CD4-positive, alpha-beta T cell treated with Interleukin-21 for 1 hour (primary cell): ENCODE measurements around the gene LRMDA.

Experiments
- DNase-seq: peaks from one replicate; pipeline ENCODE4 v3.0.0-alpha.2; 2020

Gene LRMDA

DNA sequence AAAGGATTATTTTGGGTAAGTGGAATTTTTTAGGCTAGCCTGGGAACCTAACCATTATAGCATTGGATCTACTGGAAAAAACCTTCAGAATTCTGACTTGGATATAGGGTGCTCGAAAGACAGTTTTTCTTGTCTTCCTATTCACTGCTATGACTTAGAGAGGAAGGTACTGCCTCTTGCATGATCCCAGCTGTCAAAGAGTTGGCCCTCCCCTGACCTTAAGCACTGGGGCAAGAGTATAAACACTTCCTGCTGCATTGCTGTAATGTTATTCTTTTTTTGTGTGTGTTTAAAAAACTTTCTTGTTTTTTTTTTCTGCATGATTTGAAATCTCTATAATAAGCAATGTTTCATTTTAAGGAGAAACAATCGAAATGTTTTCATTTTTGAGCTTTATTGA, 113.0 kb downstream of the LRMDA start:
- no peak for DNase-seq

DNA sequence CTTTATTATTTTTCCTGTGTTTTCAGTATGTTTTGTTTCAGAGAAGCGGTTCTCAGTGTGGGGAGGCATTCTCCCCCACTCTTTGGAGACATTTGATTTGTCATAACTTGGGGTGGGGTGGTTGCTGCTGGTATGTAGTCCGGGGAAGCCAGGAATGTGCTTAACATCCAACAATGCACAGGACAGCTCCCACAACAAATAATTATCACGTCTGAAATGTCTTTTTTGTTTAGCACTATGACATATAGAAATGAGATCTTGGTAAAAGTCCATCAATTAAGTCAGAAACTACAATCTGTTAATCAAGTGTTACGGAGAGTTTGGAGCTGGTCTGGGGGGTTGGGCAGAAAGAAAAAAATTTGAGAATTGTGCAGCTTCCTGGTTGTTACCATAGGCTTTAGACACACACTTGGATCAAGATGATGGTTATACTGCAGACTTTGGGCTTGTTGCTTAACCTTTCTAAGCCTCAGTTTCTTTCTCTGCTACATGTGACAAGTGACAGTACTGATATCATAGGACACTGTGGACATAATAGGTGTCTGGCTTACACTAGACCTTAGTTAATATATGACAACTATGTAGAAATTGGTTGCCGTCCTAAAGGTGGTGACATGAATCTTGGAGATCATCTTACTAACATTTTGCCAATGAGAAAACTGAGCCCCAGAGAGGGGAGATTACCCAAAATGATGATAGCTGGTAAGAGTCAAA, 113.7 kb downstream of the LRMDA start:
- no peak for DNase-seq

DNA sequence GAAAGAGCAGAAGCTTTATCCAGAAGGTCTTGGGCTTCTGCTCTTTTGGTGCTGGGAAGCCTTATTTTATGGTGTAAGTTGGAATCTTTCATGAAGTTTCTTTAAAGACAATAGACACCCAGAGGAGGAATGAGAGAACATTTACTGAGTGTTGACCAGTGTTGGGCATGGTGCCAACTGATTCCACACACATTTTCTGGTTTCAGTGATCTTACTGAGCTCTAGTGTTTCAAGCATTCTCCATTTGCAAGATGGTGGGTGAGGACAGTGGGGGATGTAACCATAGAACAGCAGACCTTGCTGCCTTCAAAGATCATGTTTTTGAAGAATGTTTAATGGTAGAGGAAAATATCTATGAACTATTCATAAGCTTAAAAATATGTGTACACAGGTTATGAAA, 114.6 kb downstream of the LRMDA start:
- DNase-seq: no peak

DNA sequence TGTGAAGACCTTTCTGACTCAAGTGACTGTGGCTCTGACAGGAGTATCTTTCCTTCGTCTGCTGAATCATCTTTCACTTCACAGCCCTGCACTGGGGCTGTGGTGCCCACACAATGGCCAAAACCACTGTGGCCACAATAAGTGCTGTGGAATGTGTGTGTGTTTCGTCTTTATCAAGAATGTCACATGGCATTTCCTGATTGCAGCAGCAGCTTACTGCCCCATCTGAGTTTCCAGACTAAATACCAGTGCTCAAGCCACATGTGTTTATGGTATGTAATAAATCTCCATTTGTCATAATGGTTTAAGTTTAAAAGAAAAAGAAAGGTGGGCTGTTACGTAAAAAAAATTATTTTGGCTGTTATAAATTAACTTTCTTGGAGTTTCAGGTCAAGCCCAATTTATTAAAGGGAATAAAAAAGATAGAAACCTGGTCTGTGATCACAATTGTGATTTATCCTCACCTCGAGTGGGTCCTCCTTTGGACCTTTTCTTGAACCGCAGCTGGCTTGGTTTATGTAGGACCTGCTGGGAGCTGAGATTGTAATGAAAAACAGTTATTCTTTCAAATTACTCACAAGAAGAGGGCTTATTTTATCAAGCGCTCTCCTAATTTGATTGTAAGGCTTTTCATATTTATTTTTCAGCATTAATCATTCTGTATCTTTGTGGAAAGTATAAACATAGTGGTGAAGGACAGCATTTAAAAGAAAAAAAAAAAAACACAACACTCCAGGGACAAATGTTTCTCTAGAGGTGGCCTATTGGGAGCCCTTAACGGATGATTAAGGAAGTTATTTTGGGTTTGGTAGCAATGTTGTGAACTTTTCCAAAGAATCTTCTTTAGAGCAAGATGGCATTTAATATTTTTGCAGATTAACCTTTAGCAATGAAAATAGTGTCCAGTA, 116.2 kb downstream of the LRMDA start:
- DNase-seq: no peak

DNA sequence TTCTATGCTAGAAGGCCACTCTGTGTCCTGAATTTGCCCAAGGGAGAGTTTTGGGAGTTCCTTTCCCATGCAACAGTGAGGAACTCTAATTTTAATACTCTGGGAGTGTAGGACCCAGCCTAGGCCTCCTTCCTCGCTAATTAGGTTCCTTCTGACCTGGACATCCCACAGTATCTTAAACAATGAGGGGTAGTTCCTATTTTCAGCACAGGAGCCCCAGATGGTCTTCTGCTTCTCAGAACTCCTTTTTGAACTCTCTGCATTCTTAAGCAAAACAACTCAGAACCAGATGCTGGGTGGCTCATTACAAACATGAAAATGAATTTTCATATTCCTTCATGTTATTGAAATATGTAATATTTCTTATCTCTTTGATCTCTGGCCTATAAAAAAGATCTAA, 116.9 kb downstream of the LRMDA start:
- no peak for DNase-seq

DNA sequence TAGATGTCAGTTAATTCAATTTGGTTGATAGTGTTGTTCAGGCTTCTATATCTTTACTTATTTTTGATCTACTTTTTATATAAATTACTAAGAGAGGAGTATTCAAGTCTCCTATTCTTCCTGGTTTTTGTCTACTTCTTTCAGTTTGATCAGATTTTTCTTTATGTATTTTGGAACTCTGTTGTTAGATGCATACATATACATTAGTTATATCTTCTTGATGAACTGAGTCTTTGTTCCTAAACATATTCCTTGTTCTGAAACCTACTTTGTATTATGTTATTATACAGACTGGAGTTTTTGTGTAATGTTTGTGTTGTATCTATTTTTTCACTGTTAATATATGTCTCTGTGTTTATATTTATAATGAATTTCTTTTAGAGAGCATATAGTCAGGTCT, 118.8 kb downstream of the LRMDA start:
- DNase-seq: no peak

DNA sequence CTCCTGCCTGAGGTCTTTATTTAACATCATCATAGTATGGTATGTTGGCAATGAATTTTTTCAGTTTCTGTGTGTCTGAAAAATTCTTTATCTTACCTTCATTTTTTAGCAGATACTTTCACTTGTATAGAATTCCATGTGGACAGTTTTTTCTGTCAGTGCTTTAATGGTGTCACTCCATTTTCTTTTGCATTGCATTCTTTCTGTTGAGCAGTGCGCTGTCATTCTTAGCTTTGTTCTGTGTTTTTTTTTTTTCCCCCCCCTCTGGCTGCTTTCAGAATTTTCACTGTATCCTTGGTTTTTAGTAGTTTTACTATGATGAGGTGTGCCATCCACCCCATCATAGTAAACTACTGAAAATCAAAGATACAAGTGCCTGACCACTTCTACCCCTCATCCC, 120.7 kb downstream of the LRMDA start:
- no peak for DNase-seq

DNA sequence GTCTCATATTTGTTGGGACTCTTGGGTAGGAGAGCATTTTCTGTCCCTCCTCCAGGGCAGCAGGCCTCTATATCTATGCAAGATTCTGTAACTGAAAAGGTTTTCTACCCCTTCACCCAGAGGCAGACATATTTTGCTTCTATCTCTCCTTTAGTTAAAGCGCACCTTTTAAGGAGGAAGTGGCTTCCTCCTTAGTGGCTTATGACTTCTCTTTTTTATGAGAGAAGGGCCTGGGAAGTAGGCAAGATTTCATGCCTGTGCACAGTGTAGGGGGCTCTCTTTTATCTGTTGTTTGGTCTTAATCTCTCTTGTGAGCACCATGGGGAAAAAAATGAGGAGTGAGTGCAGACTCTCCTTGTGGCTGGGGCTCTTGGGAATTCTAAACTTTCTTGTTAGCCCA, 122.1 kb downstream of the LRMDA start:
- DNase-seq: no peak

DNA sequence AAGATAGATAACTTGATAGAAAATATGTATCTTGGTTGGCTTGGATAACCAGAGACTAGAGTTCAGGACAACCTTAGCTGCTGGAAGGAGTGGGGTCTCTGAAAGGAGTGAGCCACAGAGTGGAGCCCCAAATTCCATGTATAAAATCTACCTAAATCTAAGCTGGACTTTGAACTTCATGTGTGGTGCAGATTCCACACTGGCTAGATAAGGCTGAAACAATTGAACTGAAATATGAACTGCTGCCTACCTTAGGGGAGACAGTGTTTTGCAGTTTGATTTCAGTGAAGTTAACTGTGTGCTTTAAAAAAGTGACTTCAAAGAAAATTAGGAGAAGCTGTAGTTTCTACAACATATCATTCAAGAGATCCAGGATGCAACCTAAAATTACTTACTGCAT, 123.9 kb downstream of the LRMDA start:
- DNase-seq: no peak

DNA sequence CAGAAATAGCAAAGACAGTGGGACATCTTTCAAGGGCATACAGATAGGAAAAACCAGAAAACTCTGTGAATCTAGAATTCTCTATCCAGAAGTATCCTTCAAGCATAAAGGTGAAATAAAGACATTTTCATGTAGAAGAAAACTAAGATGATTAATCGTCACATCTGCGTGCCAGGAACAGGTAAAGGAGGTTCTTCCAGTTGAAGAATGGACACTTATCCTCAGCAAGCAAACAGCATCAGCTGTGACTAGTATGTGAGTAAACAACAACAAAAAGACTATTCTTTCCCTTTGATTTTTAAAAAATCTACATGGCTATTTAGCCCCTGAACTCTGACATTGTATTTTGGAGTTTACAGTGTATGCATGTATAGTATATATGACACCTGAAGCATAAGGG, 124.9 kb downstream of the LRMDA start:
- DNase-seq: no peak

DNA sequence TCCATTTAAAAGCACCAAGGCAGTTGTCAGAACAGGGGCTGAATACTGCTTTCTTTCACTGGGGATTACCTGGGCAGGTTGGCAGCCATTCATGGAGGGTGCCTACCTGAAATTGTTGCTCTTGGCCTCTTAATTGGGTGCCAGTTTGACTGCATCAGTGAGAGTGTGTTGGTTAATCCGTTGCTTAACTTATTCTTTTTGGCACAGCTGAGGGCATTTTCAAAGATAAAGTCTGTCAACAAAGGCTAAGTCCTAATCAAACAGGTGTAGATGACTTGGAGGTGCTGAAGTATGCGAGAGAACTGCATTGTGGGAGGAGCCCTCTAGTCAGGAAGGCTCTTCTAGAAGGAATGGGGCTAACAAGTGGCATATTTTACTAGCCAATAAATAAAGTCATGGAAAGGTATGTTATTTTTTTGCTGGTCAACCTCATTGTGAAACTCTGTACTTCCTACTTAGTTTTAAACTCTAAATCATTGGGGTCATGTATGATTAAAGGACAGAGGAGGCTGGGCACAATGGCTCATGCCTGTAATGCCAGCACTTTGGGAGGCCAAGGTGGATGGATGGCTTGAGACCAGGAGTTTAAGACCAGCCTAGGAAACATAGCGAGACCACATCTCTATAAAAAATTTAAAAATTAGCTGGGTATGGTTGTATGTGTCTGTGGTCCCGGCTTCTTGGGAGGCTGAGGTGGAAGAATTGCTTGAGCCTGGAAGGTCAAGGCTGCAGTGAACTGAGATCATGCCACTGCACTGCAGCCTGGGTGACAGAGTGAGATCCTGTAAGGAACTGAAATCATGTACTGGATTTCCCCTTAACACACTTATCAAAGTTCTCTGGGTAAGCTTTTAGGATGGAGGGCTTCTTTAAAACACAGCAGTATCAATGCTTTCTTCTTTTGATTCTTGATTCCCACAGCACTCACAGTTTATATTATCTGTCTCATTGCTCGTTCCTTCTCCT, 134.1 kb downstream of the LRMDA start:
- no peak for DNase-seq

DNA sequence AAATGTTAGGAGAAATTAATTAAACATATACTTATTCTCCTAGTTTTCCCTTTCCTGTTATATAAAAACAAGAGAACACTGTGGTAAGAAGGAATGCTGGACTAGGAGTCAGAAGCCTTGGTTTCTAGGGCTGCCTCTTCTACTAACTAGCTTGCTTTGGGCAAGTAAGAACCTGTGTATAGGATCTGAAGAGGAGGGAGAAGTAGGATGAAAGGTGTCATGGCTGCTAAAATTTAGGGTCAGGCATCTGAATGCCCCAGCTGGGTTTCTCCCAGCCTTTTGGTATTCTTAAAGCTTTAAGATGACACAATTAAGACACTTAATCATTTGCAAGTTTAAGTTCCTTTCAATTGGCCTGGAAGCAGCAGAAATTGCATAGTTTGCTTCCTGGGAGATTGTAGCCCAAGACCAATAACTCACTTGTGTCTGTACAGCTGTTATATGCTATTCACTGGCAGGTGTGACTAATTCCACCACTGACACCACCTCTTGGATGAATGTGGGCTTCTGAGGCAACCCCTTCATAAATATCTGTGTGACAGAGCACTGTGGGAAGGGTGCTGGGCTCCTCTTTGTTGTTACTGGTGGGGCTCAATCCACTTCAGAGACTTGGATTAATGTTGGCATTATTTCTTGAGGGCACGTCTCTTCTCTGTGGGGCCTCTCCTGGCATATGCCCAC, 137.2 kb downstream of the LRMDA start:
- DNase-seq: no peak

DNA sequence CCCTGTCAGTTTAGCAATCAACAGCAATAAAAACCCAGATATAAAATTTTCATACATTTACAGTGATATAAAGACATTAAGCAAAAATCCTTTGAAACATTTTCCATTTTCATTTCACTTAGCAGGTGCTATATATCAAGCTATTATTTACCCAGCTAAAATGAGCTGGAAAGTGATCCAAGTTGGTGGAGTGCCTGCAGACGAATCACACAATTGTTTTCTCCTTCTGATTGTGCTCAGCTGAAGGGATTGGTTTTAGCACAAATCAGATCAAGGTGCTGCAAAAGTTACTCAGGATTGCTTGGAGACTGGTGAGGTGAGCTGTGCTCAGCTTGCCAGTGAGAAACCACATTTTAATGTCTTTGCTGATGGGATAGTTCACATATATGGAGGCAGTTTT, 138.1 kb downstream of the LRMDA start:
- DNase-seq: no peak

DNA sequence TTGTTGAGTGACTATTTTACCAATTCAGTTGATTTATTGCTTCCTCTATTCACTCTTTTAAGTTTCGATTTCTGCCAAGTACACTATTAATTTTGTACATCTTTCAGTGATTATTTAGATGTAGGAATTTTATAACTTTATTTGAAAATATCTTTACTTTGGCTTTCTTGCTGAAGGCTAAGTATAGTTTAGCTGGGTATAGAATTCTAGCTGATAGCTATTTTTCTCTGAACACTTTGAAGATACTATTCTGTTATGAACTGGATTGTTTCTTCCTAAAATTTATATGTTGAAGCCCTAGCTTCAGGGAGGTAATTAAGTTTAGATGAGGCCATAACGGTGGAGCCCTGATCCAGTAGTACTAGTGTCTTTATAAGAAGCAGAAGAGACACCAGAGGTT, 141.1 kb downstream of the LRMDA start:
- no peak for DNase-seq

DNA sequence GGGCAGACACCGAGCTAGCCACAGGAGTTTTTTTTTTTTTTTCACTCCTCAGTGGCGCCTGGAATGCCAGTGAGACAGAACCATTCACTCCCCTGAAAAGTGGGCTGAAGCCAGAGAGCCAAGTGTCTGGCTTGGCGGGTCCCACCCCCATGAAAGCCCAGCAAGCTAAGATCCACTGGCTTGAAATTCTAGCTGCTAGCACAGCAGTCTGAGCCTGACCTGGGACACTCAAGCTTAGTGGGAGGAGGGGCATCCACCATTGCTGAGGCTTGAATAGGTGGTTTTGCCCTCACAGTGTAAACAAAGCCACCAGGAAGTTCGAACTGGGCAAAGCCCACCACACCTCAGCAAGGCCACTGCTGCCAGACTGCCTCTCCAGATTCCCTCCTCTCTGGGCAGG, 144.5 kb downstream of the LRMDA start:
- DNase-seq: no peak

DNA sequence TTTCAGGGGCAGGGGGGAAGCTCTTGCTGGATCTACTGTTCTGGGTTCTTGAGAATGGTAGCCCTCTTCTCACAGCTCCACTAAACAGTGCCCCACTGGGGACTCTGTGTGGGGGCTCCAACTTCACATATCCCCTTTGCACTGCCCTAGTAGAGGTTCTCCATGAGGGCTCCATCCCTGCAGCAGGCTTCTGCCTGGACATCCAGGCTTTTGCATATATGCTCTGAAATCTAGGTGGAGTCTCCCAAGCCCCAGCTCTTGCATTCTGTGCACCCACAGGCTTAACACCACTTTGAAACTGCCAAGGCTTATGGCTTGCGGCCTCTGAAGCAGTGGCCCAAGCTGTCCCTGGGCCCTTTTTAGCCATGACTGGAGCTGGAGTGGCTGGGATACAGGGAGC, 150.7 kb downstream of the LRMDA start:
- no peak for DNase-seq

DNA sequence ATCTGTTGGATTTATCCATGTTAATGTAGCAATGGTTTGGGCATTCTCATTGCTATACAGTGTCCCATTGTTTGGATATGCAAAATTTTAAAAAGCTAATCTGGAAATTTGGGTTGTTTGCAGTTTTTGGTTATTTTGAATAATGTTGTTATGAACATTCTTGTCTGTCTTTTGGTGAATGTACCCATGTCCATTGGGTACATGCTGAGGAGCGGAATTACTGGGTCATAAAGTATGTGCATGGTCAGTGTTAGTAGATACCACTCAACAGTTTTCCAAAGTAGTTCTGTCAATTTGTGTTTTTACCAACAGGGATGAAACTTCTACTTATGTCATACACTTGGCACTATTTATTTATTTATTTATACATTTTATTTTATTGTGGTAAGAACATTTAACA, 153.9 kb downstream of the LRMDA start:
- no peak for DNase-seq

DNA sequence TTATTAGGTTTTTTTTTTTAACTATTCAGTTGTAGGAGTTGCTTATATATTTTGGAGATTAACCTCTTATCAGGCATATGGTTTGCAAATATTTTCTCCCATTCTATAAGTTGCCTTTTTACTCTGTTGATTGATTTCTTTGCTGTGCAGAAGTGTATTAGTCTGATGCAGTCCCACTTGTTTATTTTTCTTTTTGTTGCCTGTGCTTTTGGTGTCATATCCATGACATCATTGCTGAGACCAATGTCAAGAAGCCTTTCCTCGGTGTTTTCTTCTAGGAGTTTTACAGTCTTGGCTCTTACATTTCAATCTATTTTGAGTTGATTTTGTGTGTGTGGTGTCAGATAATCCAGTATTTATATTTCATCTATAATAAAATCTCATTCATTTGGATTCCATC, 155.4 kb downstream of the LRMDA start:
- no peak for DNase-seq

DNA sequence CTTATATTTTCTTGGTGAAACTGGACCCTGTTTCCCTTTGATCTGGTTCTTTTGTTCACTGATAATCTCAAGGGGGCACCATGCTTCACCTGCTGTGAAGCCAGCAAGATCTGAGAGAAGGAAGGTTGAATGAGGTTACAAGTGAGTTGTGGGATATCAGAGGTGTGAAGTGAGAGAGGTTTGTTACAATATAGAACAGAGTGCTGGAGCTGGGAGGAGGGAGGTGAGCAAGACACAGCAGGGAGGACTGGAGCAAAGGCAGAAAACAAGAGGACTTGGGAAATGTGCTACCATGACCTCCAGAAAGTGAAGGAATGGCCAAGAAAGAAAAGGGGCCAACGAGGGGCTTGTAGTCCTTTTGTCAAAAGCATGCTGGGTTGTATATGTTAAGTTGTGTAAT, 156.6 kb downstream of the LRMDA start:
- no peak for DNase-seq

DNA sequence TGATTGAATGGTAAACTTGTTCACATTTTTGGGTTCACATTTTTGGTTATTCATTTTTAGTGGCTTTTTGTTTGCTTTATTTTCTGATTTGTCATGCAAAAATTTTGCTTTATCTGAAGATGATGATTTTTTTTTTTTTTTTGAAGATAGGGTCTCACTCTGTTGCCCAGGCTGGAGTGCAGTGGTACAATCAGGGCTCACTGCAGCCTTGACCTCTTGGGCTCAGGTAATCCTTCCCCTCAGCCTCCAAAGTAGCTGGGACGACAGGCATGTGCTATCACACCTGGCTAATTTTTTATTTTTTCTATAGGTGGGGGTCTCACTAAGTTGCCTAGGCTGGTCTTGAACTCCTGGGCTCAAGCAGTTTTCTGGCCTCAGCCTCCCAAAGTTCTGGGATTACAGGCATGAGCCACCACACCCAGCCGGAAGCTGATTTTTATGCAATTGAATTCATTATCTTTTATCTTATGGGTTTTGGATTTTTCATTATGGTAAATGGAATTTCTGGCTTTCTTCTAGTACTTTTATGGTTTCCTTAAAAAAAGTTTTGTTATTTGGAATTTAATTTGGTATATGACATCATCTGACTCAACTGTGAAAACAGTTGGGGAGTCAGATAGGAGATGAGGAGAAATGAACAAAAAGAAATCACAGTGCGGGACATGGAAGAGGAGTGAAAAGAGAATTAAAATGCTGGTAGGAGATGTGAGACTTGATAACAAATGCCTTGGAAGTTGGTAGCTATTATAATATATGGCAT, 158.7 kb downstream of the LRMDA start:
- DNase-seq: no peak

DNA sequence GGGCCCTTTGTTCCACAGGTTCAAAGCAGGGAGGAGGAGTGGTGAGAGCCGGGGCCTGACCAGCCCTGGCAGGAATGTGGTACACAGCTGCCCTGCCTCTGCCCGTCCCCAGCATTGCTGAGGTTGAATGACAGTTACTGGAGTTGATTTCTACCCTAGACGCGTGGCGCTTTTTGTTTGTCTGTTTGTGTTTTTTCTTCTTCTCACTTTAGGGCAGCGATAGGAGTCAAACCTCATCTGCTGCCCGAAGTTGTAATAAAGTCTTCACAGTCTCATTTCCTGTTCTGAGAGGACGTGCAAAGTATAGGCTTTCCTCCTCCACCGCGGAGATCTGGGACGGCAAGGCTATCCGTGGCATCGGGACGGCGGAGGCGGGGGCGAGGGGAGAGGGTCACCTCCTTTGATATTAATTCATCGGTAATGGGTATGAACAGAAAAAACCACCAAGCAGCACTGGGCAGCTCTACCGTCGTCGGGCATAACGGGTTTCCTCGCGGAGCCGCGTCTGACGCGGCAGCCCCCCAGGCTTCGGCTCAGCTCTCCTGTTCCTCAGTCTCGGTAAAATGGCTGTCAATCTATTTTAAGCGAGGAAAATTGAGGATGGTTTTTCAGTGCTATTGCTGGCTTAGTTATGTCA, 160.8 kb downstream of the LRMDA start:
- DNase-seq: no peak
